22Rv1 (cell line): ENCODE data around the gene LILRB3.
"Not testable (repeated sequence)": the region's sequence is repeated elsewhere in the genome, so short reads cannot be mapped to it uniquely, and the experiment has no call there.

Source experiments
- CTCF ChIP-seq: fragments of 450-650 bp; IDR thresholded peaks from 2 replicates; pipeline ENCODE4 v1.5.1; 2017; ENCODE audit warnings: mild to moderate bottlenecking
- ZFX ChIP-seq: fragments of 450-650 bp; IDR thresholded peaks from 2 replicates; pipeline ENCODE4 v1.6.1; 2017; ENCODE audit warnings: antibody characterized with exemption, borderline replicate concordance

- not testable (repeated sequence) for TF ChIP-seq CTCF, ZFX
These were observed 3.1 kb downstream of the LILRB3 start for GRCh38 chr19:54219702-54220101.
